Breast epithelium (tissue), 4 donors: ENCODE data around the gene GPC3. TPM values are rescaled to one million over a fixed set of nuclear protein-coding genes. Genes with fewer than 3 reads are reported as not detected.

Source experiments
- DNase-seq, 2 donors: peaks; one replicate each; pipeline ENCODE4 v3.0.0-alpha.2; 2019; ENCODE audit warnings: low spot score in 2 of 2
- H3K27ac ChIP-seq, 2 donors: fragments of 200-600 bp; sonication (generic) in 1 of 2; one replicate each; pipeline ENCODE4 v1.5.1; 2016 to 2019; ENCODE audit warnings: mild to moderate bottlenecking in 1 of 2
- H3K27me3 ChIP-seq, 2 donors: fragments of 200-600 bp; sonication (generic) in 1 of 2; one replicate each; pipeline versions ENCODE4 v1.5.1 to v1.6.0; 2017 to 2019; ENCODE audit warnings: control low read depth in 1 of 2, mild to moderate bottlenecking in 1 of 2
- H3K36me3 ChIP-seq: fragments of 200-600 bp; one replicate; pipeline ENCODE4 v1.5.1; 2019
- H3K4me1 ChIP-seq, 2 donors: fragments of 200-600 bp; sonication (generic); one replicate each; pipeline ENCODE4 v1.5.1; 2016 to 2019; ENCODE audit warnings: control low read depth in 1 of 2
- H3K4me3 ChIP-seq, 3 donors: fragments of 200-600 bp; sonication (generic); 1 replicate in 2 of 3; 2 replicates in 1 of 3; pipeline ENCODE4 v1.5.1; 2016 to 2019; ENCODE audit warnings: mild to moderate bottlenecking in 3 of 3, moderate library complexity in 2 of 3
- H3K9me3 ChIP-seq, 2 donors: fragments of 200-600 bp; sonication (generic) in 1 of 2; one replicate each; pipeline ENCODE4 v1.5.1; 2016 to 2019; ENCODE audit warnings: control low read depth in 1 of 2
- POLR2A ChIP-seq: fragments of 450-650 bp; IDR thresholded peaks from one replicate; pipeline ENCODE4 v1.6.1; 2016; ENCODE audit warnings: antibody characterized with exemption, mild to moderate bottlenecking, moderate library complexity
- POLR2AphosphoS5 ChIP-seq, 3 donors: sonication (generic); formaldehyde crosslinking; IDR thresholded peaks; one replicate each; pipeline ENCODE4 v1.6.1; 2017; ENCODE audit warnings: antibody characterized with exemption in 3 of 3
- intact Hi-C: fragments of 100-400 bp; cut with DNase I; formaldehyde crosslinking; loops from one replicate; pipeline ENCODE4 v1.15.1; 2023; ENCODE audit warnings: low total_unique reads
- total RNA-seq, 3 donors: library from RNA; depleted of rRNA; stranded (reverse); fragments of >200 nt; gene quantifications; one replicate each; pipeline ENCODE4 v1.1.0, GENCODE V29; 2016
- TF ChIP-seq, protein P1 (sequence below), 3 donors: fragments of 450-650 bp; IDR thresholded peaks; one replicate each; pipeline ENCODE4 v1.5.1; 2016 to 2017; ENCODE audit warnings: antibody characterized with exemption in 3 of 3, mild to moderate bottlenecking in 3 of 3, moderate library complexity in 3 of 3

GPC3 gene
- total RNA-seq, 3 donors from 2014 or later, result 29.7 to 99.2 (median 89.1) TPM

DNA sequence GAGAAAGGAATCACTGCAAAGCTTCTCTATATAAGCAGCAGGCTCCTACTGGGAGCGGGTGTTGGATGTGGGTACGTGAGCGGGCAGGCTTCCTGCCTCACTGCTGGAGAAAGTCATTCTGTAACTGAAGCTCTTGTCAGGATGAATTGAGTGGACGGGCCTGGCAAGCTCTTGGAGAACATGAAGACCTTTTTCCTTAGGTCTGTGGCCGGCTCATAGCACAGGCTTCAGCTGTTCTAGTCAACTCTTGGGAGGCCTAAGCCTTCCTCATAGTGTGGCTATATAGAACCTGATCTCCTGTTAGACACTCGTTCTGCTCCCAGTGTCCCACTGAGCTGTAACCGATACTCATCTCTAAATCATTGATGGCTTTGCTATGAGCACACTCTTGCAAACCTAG lies 461.9 kb downstream of the GPC3 start:
- TF ChIP-seq POLR2AphosphoS5 (IDR thresholded peaks at IDR 0.05), result no peak
- no peak for TF ChIP-seq POLR2A
- TF ChIP-seq, protein P1, sequence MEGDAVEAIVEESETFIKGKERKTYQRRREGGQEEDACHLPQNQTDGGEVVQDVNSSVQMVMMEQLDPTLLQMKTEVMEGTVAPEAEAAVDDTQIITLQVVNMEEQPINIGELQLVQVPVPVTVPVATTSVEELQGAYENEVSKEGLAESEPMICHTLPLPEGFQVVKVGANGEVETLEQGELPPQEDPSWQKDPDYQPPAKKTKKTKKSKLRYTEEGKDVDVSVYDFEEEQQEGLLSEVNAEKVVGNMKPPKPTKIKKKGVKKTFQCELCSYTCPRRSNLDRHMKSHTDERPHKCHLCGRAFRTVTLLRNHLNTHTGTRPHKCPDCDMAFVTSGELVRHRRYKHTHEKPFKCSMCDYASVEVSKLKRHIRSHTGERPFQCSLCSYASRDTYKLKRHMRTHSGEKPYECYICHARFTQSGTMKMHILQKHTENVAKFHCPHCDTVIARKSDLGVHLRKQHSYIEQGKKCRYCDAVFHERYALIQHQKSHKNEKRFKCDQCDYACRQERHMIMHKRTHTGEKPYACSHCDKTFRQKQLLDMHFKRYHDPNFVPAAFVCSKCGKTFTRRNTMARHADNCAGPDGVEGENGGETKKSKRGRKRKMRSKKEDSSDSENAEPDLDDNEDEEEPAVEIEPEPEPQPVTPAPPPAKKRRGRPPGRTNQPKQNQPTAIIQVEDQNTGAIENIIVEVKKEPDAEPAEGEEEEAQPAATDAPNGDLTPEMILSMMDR (IDR thresholded peaks at IDR 0.05), result no peak
- Histone ChIP-seq H3K27ac (no peak overlapping the region), H3K36me3 (no peaks in the 10 kb centered on the region), H3K4me3 (no peak overlapping the region), H3K4me1 (no peaks in the 10 kb centered on the region), H3K27me3 (peaks cover 0 to 10% of the 10 kb centered on the region in 2 donors), H3K9me3 (no peaks in the 10 kb centered on the region)
- DNase-seq, result no peak
- intact Hi-C loops, result no loop called here

DNA sequence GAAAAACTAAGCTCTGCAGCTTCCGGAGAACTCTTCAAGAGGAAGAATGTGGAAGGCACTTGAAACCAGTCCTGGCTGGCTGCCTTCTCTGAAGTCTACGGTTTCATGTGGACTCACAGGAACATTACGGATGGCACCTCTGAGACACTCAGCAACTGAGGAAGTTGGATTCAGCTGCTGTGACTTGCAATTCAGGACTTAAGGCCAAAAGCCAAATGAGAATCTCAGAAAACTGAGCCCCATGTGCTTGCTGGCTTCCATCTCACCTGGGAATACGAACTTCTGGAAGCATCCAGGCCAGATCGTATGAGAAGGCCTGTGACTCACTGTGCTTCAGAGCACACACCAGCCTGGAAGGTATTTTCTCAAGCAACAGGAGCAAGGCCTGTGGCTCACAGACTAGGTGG lies 462.3 kb downstream of the GPC3 start:
- no peak for DNase-seq
- Histone ChIP-seq H3K4me3 (no peak overlapping the region), H3K27ac (no peak overlapping the region), H3K9me3 (no peaks in the 10 kb centered on the region), H3K4me1 (no peaks in the 10 kb centered on the region), H3K27me3 (peaks cover 0 to 10% of the 10 kb centered on the region in 2 donors), H3K36me3 (no peaks in the 10 kb centered on the region)
- intact Hi-C loops, result no loop called here
- TF ChIP-seq POLR2AphosphoS5 (IDR thresholded peaks at IDR 0.05), result no peak
- TF ChIP-seq, protein P1 (IDR thresholded peaks at IDR 0.05), result no peak
- TF ChIP-seq POLR2A, result no peak

DNA sequence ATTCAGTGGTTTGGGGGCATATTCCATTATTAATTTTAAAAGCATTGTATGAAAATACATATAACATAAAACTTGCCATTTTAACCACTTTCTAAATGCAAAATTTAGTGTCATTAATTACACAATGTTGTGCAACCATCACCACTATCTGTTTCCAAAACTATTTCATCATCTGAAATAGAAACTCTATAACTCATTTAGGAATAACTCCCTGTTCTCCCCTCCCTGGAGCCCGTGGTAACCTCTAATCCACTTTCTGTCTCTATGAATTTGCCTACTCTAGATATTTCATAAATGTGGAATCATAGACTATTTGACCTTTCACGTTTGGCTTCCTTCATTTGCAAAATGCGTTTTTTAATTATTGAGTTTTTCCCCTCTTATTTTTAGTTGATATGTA lies 468.7 kb downstream of the GPC3 start:
- TF ChIP-seq POLR2AphosphoS5 (IDR thresholded peaks at IDR 0.05), result no peak
- TF ChIP-seq POLR2A, result no peak
- TF ChIP-seq, protein P1 (IDR thresholded peaks at IDR 0.05), result no peak
- Histone ChIP-seq H3K4me1 (no peaks in the 10 kb centered on the region), H3K27ac (no peak overlapping the region), H3K27me3 (peaks cover 0 to 4% of the 10 kb centered on the region in 2 donors), H3K4me3 (no peak overlapping the region), H3K36me3 (no peaks in the 10 kb centered on the region), H3K9me3 (no peaks in the 10 kb centered on the region)
- intact Hi-C loops, result no loop called here
- DNase-seq, result no peak

DNA sequence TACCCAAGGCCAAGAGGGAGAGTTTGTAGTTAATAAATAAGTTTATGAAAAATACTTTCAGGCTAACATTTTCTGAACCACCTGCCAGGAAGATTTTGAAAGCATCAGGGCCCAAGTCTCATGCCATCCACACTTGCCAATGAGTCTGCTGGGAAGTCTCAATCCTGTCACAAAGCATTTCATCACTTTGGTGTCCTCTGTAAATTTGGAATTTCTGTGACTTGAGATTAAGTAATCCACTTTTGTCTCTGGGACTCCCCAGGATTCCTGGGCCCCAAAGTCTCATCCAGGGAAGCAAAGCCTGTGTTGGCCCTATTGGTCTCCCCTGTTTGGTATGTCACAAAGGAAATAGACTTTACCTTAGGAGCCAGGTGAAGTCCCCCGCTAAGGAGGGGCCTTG lies 470.9 kb downstream of the GPC3 start:
- intact Hi-C loops, result no loop called here
- no peak for DNase-seq
- no peak for TF ChIP-seq POLR2A
- TF ChIP-seq POLR2AphosphoS5 (IDR thresholded peaks at IDR 0.05), result no peak
- TF ChIP-seq, protein P1 (IDR thresholded peaks at IDR 0.05), result no peak
- Histone ChIP-seq H3K9me3 (no peaks in the 10 kb centered on the region), H3K27me3 (peaks cover 0 to 8% of the 10 kb centered on the region in 2 donors), H3K36me3 (no peaks in the 10 kb centered on the region), H3K4me3 (no peak overlapping the region), H3K4me1 (no peaks in the 10 kb centered on the region), H3K27ac (no peak overlapping the region)

DNA sequence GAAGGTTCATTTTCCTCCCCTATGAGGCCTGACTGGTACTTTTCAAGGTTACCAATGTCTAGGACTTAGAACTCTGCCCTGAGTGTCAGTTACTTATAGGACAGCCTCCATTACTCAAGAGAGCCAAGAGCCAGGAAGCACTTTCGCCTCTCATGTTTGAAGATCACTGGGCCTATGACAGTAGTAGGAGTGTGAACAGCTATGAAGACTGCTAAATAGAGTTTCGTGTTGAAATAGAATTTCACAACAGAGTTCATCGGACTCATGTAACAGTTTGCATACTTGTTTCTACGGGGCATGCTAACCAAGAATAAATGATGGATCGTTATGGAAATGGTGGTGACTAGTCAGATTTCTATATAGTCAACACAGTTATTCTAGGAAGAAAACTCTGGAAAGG lies 472.3 kb downstream of the GPC3 start:
- DNase-seq, result no peak
- no peaks in the 10 kb centered on the region for H3K36me3 ChIP-seq
- H3K4me1 ChIP-seq, result no peaks in the 10 kb centered on the region
- no peak overlapping the region for H3K27ac ChIP-seq
- peaks cover 0 to 8% of the 10 kb centered on the region in 2 donors for H3K27me3 ChIP-seq
- H3K4me3 ChIP-seq, result no peak overlapping the region
- TF ChIP-seq POLR2A (no peak), POLR2AphosphoS5 (IDR thresholded peaks at IDR 0.05) (no peak)
- TF ChIP-seq, protein P1 (IDR thresholded peaks at IDR 0.05), result no peak
- intact Hi-C loops, result no loop called here
- no peaks in the 10 kb centered on the region for H3K9me3 ChIP-seq
